Smooth muscle cell of the pulmonary artery (primary cell): Measurements from ENCODE around the gene WDR17. TPM values are rescaled to one million over a fixed set of nuclear protein-coding genes. Genes with fewer than 3 reads are reported as not detected.

ENCODE experiments used
- total RNA-seq: library from RNA; depleted of rRNA; stranded (reverse); fragments of >200 nt; gene quantifications from 2 replicates; pipeline ENCODE4 v1.2.3, GENCODE V29; 2014

WDR17 gene
- total RNA-seq: 0.76 and 1.2 TPM in 2 replicates

DNA sequence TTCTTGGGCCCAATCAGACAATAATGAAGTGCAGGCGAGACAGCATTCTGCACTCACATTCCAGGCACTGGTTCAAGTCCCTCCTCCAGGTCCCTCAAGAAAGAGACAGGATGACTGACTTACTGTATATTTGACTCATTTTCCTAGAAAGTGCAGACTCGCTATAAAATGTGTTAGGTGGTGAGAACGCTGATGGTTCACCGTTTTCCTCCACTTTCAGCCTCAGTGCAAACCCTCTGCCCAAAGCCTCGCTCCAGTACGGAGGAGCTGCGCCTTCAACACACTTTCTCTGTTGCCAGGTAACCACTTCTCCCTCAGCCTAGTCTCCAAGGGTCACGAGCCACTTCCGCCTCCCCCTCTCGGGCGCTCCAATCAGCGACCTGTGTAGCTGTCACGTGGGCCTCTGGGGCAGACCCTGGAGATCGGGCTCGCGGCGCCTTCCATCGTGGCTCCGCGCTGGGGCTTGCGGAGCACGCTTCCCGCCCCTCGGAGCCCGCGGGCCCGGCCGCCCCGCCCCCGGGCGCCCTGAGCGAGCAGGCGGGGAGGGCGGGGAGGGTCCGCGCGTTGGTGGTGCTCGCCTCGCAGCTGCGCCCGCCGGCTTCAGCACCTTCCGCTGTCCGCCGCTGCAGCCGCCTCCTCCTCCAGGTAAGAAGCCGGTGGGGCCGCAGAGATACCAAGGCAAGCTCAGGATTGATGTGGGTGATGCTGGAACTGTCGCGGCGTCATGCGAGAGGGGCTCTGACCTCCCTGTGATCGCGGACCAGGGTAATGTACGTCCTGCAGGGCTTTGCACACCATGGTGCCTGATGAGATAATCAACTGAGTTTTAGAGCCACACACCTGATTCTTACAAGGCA is at the start of gene WDR17:
WDR17 (plus strand) TSS at position 407 of the 857 bp plus-strand sequence. CDS start 45,740 bp downstream, outside the sequence.

DNA sequence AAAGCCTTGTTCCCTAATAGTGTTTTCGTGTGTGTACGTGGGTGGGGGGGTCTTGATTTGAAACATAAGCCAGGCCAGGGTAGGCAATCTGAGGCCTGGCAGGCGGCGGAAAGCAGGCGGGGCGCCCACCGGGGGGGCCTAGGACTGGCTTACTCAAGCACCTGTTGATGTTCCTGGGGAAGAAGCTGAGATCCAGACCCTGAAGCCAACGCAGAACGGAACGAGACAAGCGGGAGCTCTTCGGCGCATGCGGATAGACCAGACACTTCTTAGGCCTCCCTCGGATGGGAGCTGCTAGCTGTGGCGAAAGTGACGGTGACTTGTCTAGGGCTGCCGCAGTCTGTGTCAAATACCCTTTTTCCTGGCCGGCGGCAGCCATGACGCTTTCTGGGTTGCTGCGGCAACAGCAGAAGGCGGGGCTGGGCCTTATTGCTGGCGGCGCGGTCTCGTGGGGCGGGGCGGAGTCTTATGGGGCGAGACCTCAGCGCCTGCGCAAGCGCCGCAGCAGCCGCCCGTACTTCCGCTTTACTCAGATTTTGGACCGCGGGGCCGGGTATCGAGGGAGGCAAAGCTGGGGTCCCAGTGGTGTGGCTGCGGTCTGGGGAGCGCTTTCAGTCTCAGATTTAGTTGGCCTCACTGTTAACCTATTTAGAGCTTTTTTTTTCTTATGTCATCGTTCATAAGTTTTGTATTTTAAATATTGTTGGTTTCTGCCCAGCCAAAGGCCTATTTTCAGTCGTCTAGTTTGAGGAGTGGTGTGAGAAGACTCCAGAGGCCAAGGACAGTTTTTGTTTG is 129.7 kb downstream of the WDR17 start, which contains the start of gene SPATA4:
SPATA4 (minus strand) TSS at position 402 of the 795 bp plus-strand sequence; CDS start at position 379, 23 bp downstream.

Other genes starting within 250 kb of the WDR17 start
- 0.23 and 0.46 TPM in 2 replicates for gene SPATA4, start 129.7 kb downstream of the WDR17 start, total RNA-seq
- 0.83 and 2.2 TPM in 2 replicates for gene ASB5, start 203.4 kb downstream of the WDR17 start, total RNA-seq